ENCODE data around the gene HMMR. TPM values are rescaled to one million over a fixed set of nuclear protein-coding genes. Genes with fewer than 3 reads are reported as not detected.

The HMMR gene
- total RNA-seq, 1 donor from 2014 or later = 25.9 TPM

DNA sequence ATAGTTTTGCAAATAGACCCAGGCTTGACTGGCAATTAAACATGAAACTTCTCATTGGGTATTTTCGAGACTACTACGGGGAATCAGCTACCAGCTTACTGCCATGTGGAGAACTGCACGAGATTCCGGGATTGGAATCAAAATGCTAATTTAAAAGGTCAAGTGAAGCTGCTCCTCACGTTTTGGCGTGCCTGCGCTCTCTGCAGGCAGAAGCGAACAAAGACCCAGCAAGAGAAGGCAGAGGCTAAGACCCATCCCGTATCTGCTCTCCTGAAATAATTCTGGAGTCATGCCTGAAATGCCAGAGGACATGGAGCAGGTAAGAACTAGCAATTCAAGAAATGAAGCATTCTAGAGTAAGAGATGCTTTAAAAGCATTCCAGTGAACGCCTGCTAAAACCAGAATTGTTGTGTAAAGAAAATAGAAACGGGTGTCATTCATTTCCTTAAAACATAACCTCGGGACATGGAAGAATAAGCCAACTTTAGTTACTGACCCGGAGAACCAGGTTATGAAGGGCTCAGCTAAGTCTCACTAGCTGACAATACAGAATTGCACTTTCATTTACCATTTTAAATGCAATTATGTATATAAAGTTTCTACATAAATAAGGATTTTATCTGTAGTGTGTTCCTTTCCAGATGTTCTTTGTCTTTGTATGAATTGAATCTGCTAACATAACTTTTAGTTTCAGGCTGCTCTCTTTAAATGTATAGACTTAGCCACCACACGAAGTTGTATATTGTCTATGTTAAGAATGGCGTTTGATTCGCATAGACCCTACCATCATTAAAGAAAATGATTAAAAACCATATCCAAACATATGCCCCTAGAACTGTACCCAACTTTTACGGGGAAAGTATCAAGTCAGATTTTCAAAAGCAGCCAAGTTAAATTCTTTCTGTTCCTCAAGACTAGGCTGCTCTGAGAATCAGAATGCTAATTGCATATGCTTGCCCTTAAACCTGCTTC, 43.0 kb downstream of the HMMR start:
- peak; percentile 22 for TF ChIP-seq CTCF (conservative IDR thresholded peaks at IDR 0.05)
- Mint-ChIP-seq H3K9me3 (no peaks in the 10 kb centered on the region), H3K27me3 (no peaks in the 10 kb centered on the region), H3K36me3 (no peaks in the 10 kb centered on the region), H3K27ac (peak overlapping the region; percentile 98), H3K4me3 (peak overlapping the region; percentile 98), H3K4me1 (ENCODE audit: unreplicated experiment) (peaks cover 18% of the 10 kb centered on the region)
- peak; percentile 72 for DNase-seq (ENCODE audit: extremely low spot score, unreplicated experiment)

DNA sequence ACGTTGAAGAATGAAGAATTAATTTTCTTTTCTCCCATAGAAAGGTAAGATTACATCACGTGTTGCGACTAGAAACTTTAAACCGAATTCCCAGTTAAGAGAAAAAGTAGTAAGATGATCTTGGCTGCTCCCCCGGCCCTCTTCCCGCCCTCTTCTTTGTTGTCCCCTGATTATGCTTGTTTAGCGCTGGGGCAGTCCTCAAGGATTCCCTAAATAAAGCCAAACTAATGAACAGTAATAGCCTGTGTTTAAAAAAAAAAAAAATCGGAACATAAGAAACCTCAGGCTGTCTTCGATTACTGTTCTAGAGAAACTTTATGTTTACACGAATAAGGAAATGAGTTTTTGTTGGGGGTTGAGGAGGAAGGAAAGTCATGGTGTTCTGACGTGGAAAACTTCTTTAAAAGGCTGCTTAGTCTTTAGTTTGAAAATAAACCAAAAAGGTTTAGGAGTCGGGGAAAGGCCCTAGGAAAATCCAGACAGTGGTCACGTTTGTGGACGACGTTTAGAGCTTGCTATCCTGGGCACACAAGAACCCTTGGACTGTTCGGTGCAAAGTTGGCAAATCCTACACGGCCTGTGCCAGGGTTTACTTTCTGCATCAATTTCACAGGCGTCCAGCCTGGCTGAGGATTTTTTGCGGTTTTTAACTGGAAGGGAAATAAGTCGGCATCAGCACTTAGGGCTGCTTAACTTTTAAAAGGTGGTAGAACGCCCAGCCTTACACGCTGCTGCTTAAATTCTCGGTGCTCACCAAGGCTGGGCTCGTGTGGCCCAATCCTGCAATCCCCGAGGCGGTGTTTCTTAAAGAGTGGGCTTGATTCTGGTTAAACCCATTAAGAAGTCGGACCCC, 43.9 kb downstream of the HMMR start:
- H3K4me3 Mint-ChIP-seq = peak overlapping the region; percentile 98
- H3K4me1 Mint-ChIP-seq (ENCODE audit: unreplicated experiment) = peaks cover 26% of the 10 kb centered on the region
- H3K27me3 Mint-ChIP-seq = no peaks in the 10 kb centered on the region
- TF ChIP-seq CTCF (conservative IDR thresholded peaks at IDR 0.05) = no peak
- no peaks in the 10 kb centered on the region for H3K9me3 Mint-ChIP-seq
- no peaks in the 10 kb centered on the region for H3K36me3 Mint-ChIP-seq
- H3K27ac Mint-ChIP-seq = peak overlapping the region; percentile 98
- DNase-seq (ENCODE audit: extremely low spot score, unreplicated experiment) = no peak

DNA sequence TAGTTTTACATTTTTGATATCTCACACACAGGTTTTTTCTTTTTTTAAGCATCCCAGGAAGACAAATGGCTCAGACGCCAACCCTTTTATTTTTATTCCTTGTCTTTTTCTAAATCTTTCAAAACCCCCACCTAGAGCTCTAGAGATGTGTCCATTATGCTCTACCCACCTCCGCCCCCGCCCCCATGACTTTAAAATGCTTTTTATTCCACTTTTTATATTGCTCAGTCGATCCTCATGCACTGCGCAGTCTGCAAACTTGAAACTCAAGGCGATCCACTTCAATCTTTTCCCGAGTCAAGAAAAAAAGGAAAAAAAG, 44.6 kb downstream of the HMMR start:
- no peak for TF ChIP-seq CTCF (conservative IDR thresholded peaks at IDR 0.05)
- Mint-ChIP-seq H3K27ac (peak overlapping the region; percentile 98), H3K4me3 (peak overlapping the region; percentile 98), H3K9me3 (no peaks in the 10 kb centered on the region), H3K4me1 (ENCODE audit: unreplicated experiment) (peaks cover 31% of the 10 kb centered on the region), H3K27me3 (no peaks in the 10 kb centered on the region), H3K36me3 (peaks cover 4% of the 10 kb centered on the region)
- DNase-seq (ENCODE audit: extremely low spot score, unreplicated experiment) = no peak

DNA sequence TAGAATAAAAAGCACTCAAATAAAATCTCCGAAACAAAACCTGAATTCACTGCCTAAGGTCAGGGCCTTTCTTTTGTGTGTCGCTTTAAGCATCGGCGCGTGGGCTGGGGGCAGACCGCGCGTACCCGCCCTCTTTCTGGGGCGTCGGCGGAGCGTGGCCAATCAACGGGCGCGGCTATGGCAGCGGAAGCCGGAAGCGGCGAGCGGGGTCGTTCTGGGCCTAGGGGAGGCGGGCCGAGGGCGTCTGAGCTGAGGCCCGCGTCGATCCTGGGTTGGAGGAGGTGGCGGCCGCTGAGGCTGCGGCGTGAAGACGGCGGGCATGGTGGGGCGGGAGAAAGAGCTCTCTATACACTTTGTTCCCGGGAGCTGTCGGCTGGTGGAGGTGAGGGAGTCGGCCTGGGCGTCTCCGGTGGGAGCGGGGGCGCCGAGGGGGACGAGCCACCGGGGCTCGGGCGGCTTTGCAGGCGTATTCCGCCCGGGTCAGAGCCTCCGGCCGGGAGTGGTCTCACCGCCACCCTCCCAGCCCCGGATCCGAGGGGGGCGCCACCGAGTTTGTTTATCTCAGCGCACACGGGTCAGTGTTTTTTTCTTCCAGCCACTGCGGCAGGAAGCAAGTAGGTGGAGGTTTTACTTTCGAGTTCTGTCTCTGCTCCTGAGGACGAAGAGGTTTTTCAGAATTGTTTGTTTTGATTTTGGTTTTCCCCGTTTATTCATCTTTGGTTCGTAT, 45.1 kb downstream of the HMMR start, which contains the start of gene MAT2B:
Gene MAT2B (plus strand): TSS at position 252 of the 727 bp plus-strand sequence. CDS start 68 bp downstream, at position 320.
- Mint-ChIP-seq H3K27ac (peak within 1 kb of the TSS; percentile 98), H3K27me3 (no peaks in the 10 kb centered on the region), H3K36me3 (peaks cover 4% of the 10 kb centered on the region), H3K4me3 (peak within 1 kb of the TSS; percentile 98), H3K9me3 (no peaks in the 10 kb centered on the region), H3K4me1 (ENCODE audit: unreplicated experiment) (peaks cover 32% of the 10 kb centered on the region)
- peak; percentile 64 for TF ChIP-seq CTCF (conservative IDR thresholded peaks at IDR 0.05)
- DNase-seq (ENCODE audit: extremely low spot score, unreplicated experiment) = peak; percentile 96

- peak overlapping the region; percentile 98 for H3K27ac Mint-ChIP-seq
- H3K27me3 Mint-ChIP-seq = no peaks in the 10 kb centered on the region
- peaks cover 37% of the 10 kb centered on the region for H3K4me1 Mint-ChIP-seq (ENCODE audit: unreplicated experiment)
- DNase-seq (ENCODE audit: extremely low spot score, unreplicated experiment) = no peak
- H3K36me3 Mint-ChIP-seq = peaks cover 8% of the 10 kb centered on the region
- no peak for TF ChIP-seq CTCF (conservative IDR thresholded peaks at IDR 0.05)
- H3K9me3 Mint-ChIP-seq = no peaks in the 10 kb centered on the region
- peak overlapping the region; percentile 98 for H3K4me3 Mint-ChIP-seq
Observed at GRCh38 chr5:163506095-163506457, 45.6 kb downstream of the HMMR start.
